ENCODE results near the gene TMEM179. TPM values are rescaled to one million over a fixed set of nuclear protein-coding genes. Genes with fewer than 3 reads are reported as not detected.

Gene TMEM179
- total and polyA plus RNA-seq, 2 donors (not counting 3 experiments of a cell fraction or from before 2014, with no cell fraction given): 0.14 TPM; not detected in 1

DNA sequence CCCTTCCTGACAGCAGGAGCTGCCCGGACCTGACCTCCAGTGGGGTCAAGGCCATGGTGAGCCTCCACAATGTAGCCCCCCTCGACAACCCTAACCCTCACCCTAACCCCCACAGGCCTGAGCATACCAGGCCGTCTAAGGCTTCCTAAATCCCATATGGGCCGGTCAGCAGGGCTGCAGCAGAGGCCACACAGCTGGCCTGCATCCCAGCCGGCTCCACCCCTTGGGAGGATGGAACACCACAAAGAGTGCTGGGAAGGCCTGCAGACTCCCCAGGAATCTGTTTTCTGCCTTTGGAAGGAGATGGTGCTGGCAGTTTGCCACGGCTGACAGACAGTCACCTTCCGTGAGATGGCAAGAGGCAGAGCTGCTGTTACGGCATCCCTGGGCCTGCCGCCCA, 2.8 kb downstream of the TMEM179 start:
- ChIA-PET CTCF (no interaction called here), POLR2A (no interaction called here)
- BruUV-seq (replicated peaks): no TSS peak
- no peaks in the 10 kb centered on the region for H3K9me1 ChIP-seq (replicated peaks; ENCODE audit: control insufficient read depth, extremely low read depth, insufficient read depth, low read length)
- no peaks in the 10 kb centered on the region for H3K9me3 ChIP-seq (replicated peaks; ENCODE audit: control insufficient read depth, insufficient read depth, low read length)
- FAIRE-seq: no peak
- no peak for DNase-seq (ENCODE audit: low read depth, low spot score)
- intact Hi-C loops (cut with micrococcal nuclease) (no loop called here), dilution Hi-C loops (cut with MboI; ENCODE audit: extremely low pct_ligation_motif_present, low sequenced_read_pairs) (no loop called here)
- no peaks in the 10 kb centered on the region for H3K79me2 ChIP-seq (ENCODE audit: control insufficient read depth, insufficient read depth, low read length)
- no peak overlapping the region for H3K27ac ChIP-seq (ENCODE audit: insufficient read depth, low read depth, low read length)
- TF ChIP-seq JUN (IDR thresholded peaks at IDR 0.05; ENCODE audit: borderline replicate concordance, insufficient read depth, insufficient read length, low read depth) (no peak), GATA2 (IDR thresholded peaks at IDR 0.05; ENCODE audit: insufficient read depth, insufficient read length, low read depth, low read length) (no peak), EZH2 (IDR thresholded peaks at IDR 0.05; ENCODE audit: borderline replicate concordance, low read depth, low read length, severe bottlenecking) (no peak), MYC (IDR thresholded peaks at IDR 0.05; ENCODE audit: low read depth, low read length) (no peak), POLR2AphosphoS5 (IDR thresholded peaks at IDR 0.05; ENCODE audit: insufficient read depth, low read depth, low read length) (no peak), FOS (IDR thresholded peaks at IDR 0.05; ENCODE audit: borderline replicate concordance, insufficient read depth, low read length) (no peak), POLR2A (IDR thresholded peaks at IDR 0.05; ENCODE audit: low read depth, low read length) (no peak)
- TF ChIP-seq, protein P1, sequence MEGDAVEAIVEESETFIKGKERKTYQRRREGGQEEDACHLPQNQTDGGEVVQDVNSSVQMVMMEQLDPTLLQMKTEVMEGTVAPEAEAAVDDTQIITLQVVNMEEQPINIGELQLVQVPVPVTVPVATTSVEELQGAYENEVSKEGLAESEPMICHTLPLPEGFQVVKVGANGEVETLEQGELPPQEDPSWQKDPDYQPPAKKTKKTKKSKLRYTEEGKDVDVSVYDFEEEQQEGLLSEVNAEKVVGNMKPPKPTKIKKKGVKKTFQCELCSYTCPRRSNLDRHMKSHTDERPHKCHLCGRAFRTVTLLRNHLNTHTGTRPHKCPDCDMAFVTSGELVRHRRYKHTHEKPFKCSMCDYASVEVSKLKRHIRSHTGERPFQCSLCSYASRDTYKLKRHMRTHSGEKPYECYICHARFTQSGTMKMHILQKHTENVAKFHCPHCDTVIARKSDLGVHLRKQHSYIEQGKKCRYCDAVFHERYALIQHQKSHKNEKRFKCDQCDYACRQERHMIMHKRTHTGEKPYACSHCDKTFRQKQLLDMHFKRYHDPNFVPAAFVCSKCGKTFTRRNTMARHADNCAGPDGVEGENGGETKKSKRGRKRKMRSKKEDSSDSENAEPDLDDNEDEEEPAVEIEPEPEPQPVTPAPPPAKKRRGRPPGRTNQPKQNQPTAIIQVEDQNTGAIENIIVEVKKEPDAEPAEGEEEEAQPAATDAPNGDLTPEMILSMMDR (IDR thresholded peaks at IDR 0.05; ENCODE audit: extremely low read depth in 1 of 2, insufficient read depth in 1 of 2, low read depth in 1 of 2, low read length in 2 of 2): no peak
- TF ChIP-seq, protein P2, sequence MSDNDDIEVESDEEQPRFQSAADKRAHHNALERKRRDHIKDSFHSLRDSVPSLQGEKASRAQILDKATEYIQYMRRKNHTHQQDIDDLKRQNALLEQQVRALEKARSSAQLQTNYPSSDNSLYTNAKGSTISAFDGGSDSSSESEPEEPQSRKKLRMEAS (IDR thresholded peaks at IDR 0.05; ENCODE audit: insufficient read depth, insufficient read length): no peak
- H4K20me1 ChIP-seq (replicated peaks; ENCODE audit: control insufficient read depth, extremely low read depth, insufficient read depth, low read length): no peaks in the 10 kb centered on the region
- no peak overlapping the region for H3K9ac ChIP-seq (replicated peaks; ENCODE audit: extremely low read depth, insufficient read depth, low read length)
- no peak overlapping the region for H2AFZ ChIP-seq (ENCODE audit: low read depth, low read length)
- H3K4me1 ChIP-seq (ENCODE audit: control insufficient read depth, extremely low read depth, insufficient read depth, low read length): no peaks in the 10 kb centered on the region
- H3K27me3 ChIP-seq (ENCODE audit: control insufficient read depth in 2 of 2, insufficient read depth in 2 of 2, low read length in 2 of 2): peaks cover 0 to 3% of the 10 kb centered on the region in 2 experiments
- H3K4me3 ChIP-seq (replicated peaks in 1 of 3; ENCODE audit: insufficient read depth in 1 of 3, low read depth in 1 of 3, low read length in 3 of 3): no peak overlapping the region
- no peaks in the 10 kb centered on the region for H3K36me3 ChIP-seq (ENCODE audit: control insufficient read depth in 2 of 2, extremely low read depth in 1 of 2, insufficient read depth in 2 of 2, low read length in 2 of 2)
- H3K4me2 ChIP-seq (ENCODE audit: insufficient read depth, low read length): no peak overlapping the region

Data from endothelial cell of umbilical vein (primary cell).